ENCODE measurements around the gene CNTNAP2.

CNTNAP2 gene

GRCh38 chr7:148174376-148174775, 2057.8 kb downstream of the CNTNAP2 start:
- no peak overlapping the region for H3K4me3 ChIP-seq (ENCODE audit: insufficient read depth, low read depth, low read length)
- H3K4me1 ChIP-seq (ENCODE audit: control insufficient read depth, insufficient read depth, low read length): no peaks in the 10 kb centered on the region
- no peak overlapping the region for H3K27ac ChIP-seq (ENCODE audit: insufficient read depth, low read depth, low read length, poor library complexity, severe bottlenecking)
- no peaks in the 10 kb centered on the region for H3K27me3 ChIP-seq (ENCODE audit: control insufficient read depth, insufficient read depth, low read length, poor library complexity, severe bottlenecking)
- WGBS, 2 experiments: 96 to 99% methylated on average over 7 of the region's 8 CpGs
- H3K36me3 ChIP-seq (ENCODE audit: control insufficient read depth, insufficient read depth, low read length): no peaks in the 10 kb centered on the region
- no peaks in the 10 kb centered on the region for H3K9me3 ChIP-seq (ENCODE audit: control insufficient read depth, low read length)

- 95 to 96% methylated on average over 2 of the region's 2 CpGs for WGBS, 2 experiments
- no peaks in the 10 kb centered on the region for H3K27me3 ChIP-seq (ENCODE audit: control insufficient read depth, insufficient read depth, low read length, poor library complexity, severe bottlenecking)
- H3K27ac ChIP-seq (ENCODE audit: insufficient read depth, low read depth, low read length, poor library complexity, severe bottlenecking): no peak overlapping the region
- no peaks in the 10 kb centered on the region for H3K9me3 ChIP-seq (ENCODE audit: control insufficient read depth, low read length)
- no peaks in the 10 kb centered on the region for H3K36me3 ChIP-seq (ENCODE audit: control insufficient read depth, insufficient read depth, low read length)
- H3K4me1 ChIP-seq (ENCODE audit: control insufficient read depth, insufficient read depth, low read length): no peaks in the 10 kb centered on the region
- H3K4me3 ChIP-seq (ENCODE audit: insufficient read depth, low read depth, low read length): no peak overlapping the region
Measured at GRCh38 chr7:148175512-148175911, 2058.9 kb downstream of the CNTNAP2 start.

- H3K4me1 ChIP-seq (ENCODE audit: control insufficient read depth, insufficient read depth, low read length): no peaks in the 10 kb centered on the region
- H3K4me3 ChIP-seq (ENCODE audit: insufficient read depth, low read depth, low read length): no peak overlapping the region
Measured at GRCh38 chr7:148177972-148178371, 2061.4 kb downstream of the CNTNAP2 start.

GRCh38 chr7:148180075-148180474, 2063.5 kb downstream of the CNTNAP2 start:
- Histone ChIP-seq H3K27me3 (ENCODE audit: control insufficient read depth, insufficient read depth, low read length, poor library complexity, severe bottlenecking) (no peaks in the 10 kb centered on the region), H3K4me3 (ENCODE audit: insufficient read depth, low read depth, low read length) (no peak overlapping the region), H3K27ac (ENCODE audit: insufficient read depth, low read depth, low read length, poor library complexity, severe bottlenecking) (no peak overlapping the region), H3K4me1 (ENCODE audit: control insufficient read depth, insufficient read depth, low read length) (no peaks in the 10 kb centered on the region), H3K9me3 (ENCODE audit: control insufficient read depth, low read length) (no peaks in the 10 kb centered on the region), H3K36me3 (ENCODE audit: control insufficient read depth, insufficient read depth, low read length) (no peaks in the 10 kb centered on the region)

More at GRCh38 chr7:148177972-148178371, 2061.4 kb downstream of the CNTNAP2 start:
- no peak overlapping the region for H3K27ac ChIP-seq (ENCODE audit: insufficient read depth, low read depth, low read length, poor library complexity, severe bottlenecking)
- no peaks in the 10 kb centered on the region for H3K9me3 ChIP-seq (ENCODE audit: control insufficient read depth, low read length)
- no peaks in the 10 kb centered on the region for H3K36me3 ChIP-seq (ENCODE audit: control insufficient read depth, insufficient read depth, low read length)
- H3K27me3 ChIP-seq (ENCODE audit: control insufficient read depth, insufficient read depth, low read length, poor library complexity, severe bottlenecking): no peaks in the 10 kb centered on the region

GRCh38 chr7:148182264-148182663, 2065.7 kb downstream of the CNTNAP2 start:
- Histone ChIP-seq H3K27me3 (ENCODE audit: control insufficient read depth, insufficient read depth, low read length, poor library complexity, severe bottlenecking) (no peaks in the 10 kb centered on the region), H3K4me1 (ENCODE audit: control insufficient read depth, insufficient read depth, low read length) (no peaks in the 10 kb centered on the region), H3K9me3 (ENCODE audit: control insufficient read depth, low read length) (no peaks in the 10 kb centered on the region), H3K4me3 (ENCODE audit: insufficient read depth, low read depth, low read length) (no peak overlapping the region), H3K36me3 (ENCODE audit: control insufficient read depth, insufficient read depth, low read length) (no peaks in the 10 kb centered on the region), H3K27ac (ENCODE audit: insufficient read depth, low read depth, low read length, poor library complexity, severe bottlenecking) (no peak overlapping the region)
- WGBS, 2 experiments: 91 to 95% methylated on average over 5 of the region's 5 CpGs

- Histone ChIP-seq H3K4me3 (ENCODE audit: insufficient read depth, low read depth, low read length) (no peak overlapping the region), H3K27ac (ENCODE audit: insufficient read depth, low read depth, low read length, poor library complexity, severe bottlenecking) (no peak overlapping the region), H3K27me3 (ENCODE audit: control insufficient read depth, insufficient read depth, low read length, poor library complexity, severe bottlenecking) (no peaks in the 10 kb centered on the region), H3K9me3 (ENCODE audit: control insufficient read depth, low read length) (no peaks in the 10 kb centered on the region), H3K36me3 (ENCODE audit: control insufficient read depth, insufficient read depth, low read length) (no peaks in the 10 kb centered on the region), H3K4me1 (ENCODE audit: control insufficient read depth, insufficient read depth, low read length) (no peaks in the 10 kb centered on the region)
- WGBS, 2 experiments: 86 to 92% methylated on average over 4 to 5 of the region's 5 CpGs
Measured at GRCh38 chr7:148185041-148185440, 2068.4 kb downstream of the CNTNAP2 start.

- Histone ChIP-seq H3K27ac (ENCODE audit: insufficient read depth, low read depth, low read length, poor library complexity, severe bottlenecking) (no peak overlapping the region), H3K4me1 (ENCODE audit: control insufficient read depth, insufficient read depth, low read length) (no peaks in the 10 kb centered on the region), H3K9me3 (ENCODE audit: control insufficient read depth, low read length) (no peaks in the 10 kb centered on the region), H3K4me3 (ENCODE audit: insufficient read depth, low read depth, low read length) (no peak overlapping the region), H3K27me3 (ENCODE audit: control insufficient read depth, insufficient read depth, low read length, poor library complexity, severe bottlenecking) (no peaks in the 10 kb centered on the region), H3K36me3 (ENCODE audit: control insufficient read depth, insufficient read depth, low read length) (no peaks in the 10 kb centered on the region)
- 76 to 81% methylated on average over 6 of the region's 6 CpGs for WGBS, 2 experiments
Measured at GRCh38 chr7:148187471-148187870, 2070.9 kb downstream of the CNTNAP2 start.

- H3K36me3 ChIP-seq (ENCODE audit: control insufficient read depth, insufficient read depth, low read length): no peaks in the 10 kb centered on the region
- no peak overlapping the region for H3K27ac ChIP-seq (ENCODE audit: insufficient read depth, low read depth, low read length, poor library complexity, severe bottlenecking)
- H3K9me3 ChIP-seq (ENCODE audit: control insufficient read depth, low read length): no peaks in the 10 kb centered on the region
- no peak overlapping the region for H3K4me3 ChIP-seq (ENCODE audit: insufficient read depth, low read depth, low read length)
- H3K4me1 ChIP-seq (ENCODE audit: control insufficient read depth, insufficient read depth, low read length): no peaks in the 10 kb centered on the region
- WGBS, 2 experiments: 92 to 96% methylated on average over 1 of the region's 1 CpG
- no peaks in the 10 kb centered on the region for H3K27me3 ChIP-seq (ENCODE audit: control insufficient read depth, insufficient read depth, low read length, poor library complexity, severe bottlenecking)
Measured at GRCh38 chr7:148191391-148192065, 2074.9 kb downstream of the CNTNAP2 start.

- 85 to 88% methylated on average over 5 of the region's 5 CpGs for WGBS, 2 experiments
- Histone ChIP-seq H3K27me3 (ENCODE audit: control insufficient read depth, insufficient read depth, low read length, poor library complexity, severe bottlenecking) (no peaks in the 10 kb centered on the region), H3K4me3 (ENCODE audit: insufficient read depth, low read depth, low read length) (no peak overlapping the region)
Measured at GRCh38 chr7:148192491-148192890, 2075.9 kb downstream of the CNTNAP2 start.

GRCh38 chr7:148201992-148202391, 2085.4 kb downstream of the CNTNAP2 start:
- WGBS, 2 experiments: 95 to 96% methylated on average over 3 of the region's 3 CpGs
- no peaks in the 10 kb centered on the region for H3K9me3 ChIP-seq (ENCODE audit: control insufficient read depth, low read length)
- no peak overlapping the region for H3K27ac ChIP-seq (ENCODE audit: insufficient read depth, low read depth, low read length, poor library complexity, severe bottlenecking)
- H3K4me3 ChIP-seq (ENCODE audit: insufficient read depth, low read depth, low read length): no peak overlapping the region
- no peaks in the 10 kb centered on the region for H3K36me3 ChIP-seq (ENCODE audit: control insufficient read depth, insufficient read depth, low read length)
- no peaks in the 10 kb centered on the region for H3K4me1 ChIP-seq (ENCODE audit: control insufficient read depth, insufficient read depth, low read length)
- no peaks in the 10 kb centered on the region for H3K27me3 ChIP-seq (ENCODE audit: control insufficient read depth, insufficient read depth, low read length, poor library complexity, severe bottlenecking)

More at GRCh38 chr7:148192491-148192890, 2075.9 kb downstream of the CNTNAP2 start:
- no peak overlapping the region for H3K27ac ChIP-seq (ENCODE audit: insufficient read depth, low read depth, low read length, poor library complexity, severe bottlenecking)
- no peaks in the 10 kb centered on the region for H3K36me3 ChIP-seq (ENCODE audit: control insufficient read depth, insufficient read depth, low read length)
- H3K4me1 ChIP-seq (ENCODE audit: control insufficient read depth, insufficient read depth, low read length): no peaks in the 10 kb centered on the region
- H3K9me3 ChIP-seq (ENCODE audit: control insufficient read depth, low read length): no peaks in the 10 kb centered on the region

Data from ectodermal cell (in vitro differentiated cells).